HG03064 (cell line): ENCODE measurements around the gene RAB3A.

Experiments
- ATAC-seq: cut with Tn5 transposase; IDR thresholded peaks from one replicate; pipeline ENCODE4 v1.9.1; 2021; ENCODE audit warnings: low read depth; ENCODE audit not compliant: unreplicated experiment

The RAB3A gene

GRCh38 chr19:18153556-18154134 is 50.2 kb downstream of the RAB3A start:
- peak; percentile 4 for ATAC-seq

GRCh38 chr19:18152817-18153555 is 50.9 kb downstream of the RAB3A start, which contains the start of gene PIK3R2:
TSS of gene PIK3R2 (plus strand) at chr19:18153163. CDS start at chr19:18155880, 2,717 bp downstream.
- ATAC-seq, result peak; percentile 62

GRCh38 chr19:18152442-18152816 is 51.4 kb downstream of the RAB3A start:
- ATAC-seq, result peak; percentile 41

- ATAC-seq, result no peak
These were observed 52.8 kb downstream of the RAB3A start for GRCh38 chr19:18150776-18151624.

GRCh38 chr19:18149596-18149975 is 54.3 kb downstream of the RAB3A start:
- ATAC-seq, result no peak

GRCh38 chr19:18147396-18147795 is 56.4 kb downstream of the RAB3A start:
- ATAC-seq, result no peak
